ENCODE results near the gene SLIT1.

- no peak for TF ChIP-seq CTCF (IDR thresholded peaks at IDR 0.05 in 4 of 5, conservative IDR thresholded peaks at IDR 0.05 in 1 of 5)
- TF ChIP-seq POLR2A (IDR thresholded peaks at IDR 0.05) = no peak
Observed at GRCh38 chr10:97188261-97188711, 2.5 kb upstream of the SLIT1 start.
